Astrocyte of the spinal cord (primary cell): ENCODE results near the gene C11orf52.

Experiments used
- DNase-seq: peaks from one replicate; pipeline ENCODE4 v3.0.0; 2011; ENCODE audit warnings: low read depth, low spot score
- H3K4me3 ChIP-seq: 2 replicates; pipeline ENCODE4 v1.5.1; 2011; ENCODE audit warnings: low read depth, mild to moderate bottlenecking, low read length, moderate library complexity
- in situ Hi-C: cut with HindIII; loops from 2 replicates; pipeline ENCODE4 v1.10.0; 2017; ENCODE audit warnings: low sequenced_read_pairs
- TF ChIP-seq, protein P1 (sequence below): IDR thresholded peaks from 2 replicates; pipeline ENCODE4 v1.5.1; 2012; ENCODE audit warnings: low read depth, mild to moderate bottlenecking, low read length, inconsistent platforms

Gene C11orf52

DNA sequence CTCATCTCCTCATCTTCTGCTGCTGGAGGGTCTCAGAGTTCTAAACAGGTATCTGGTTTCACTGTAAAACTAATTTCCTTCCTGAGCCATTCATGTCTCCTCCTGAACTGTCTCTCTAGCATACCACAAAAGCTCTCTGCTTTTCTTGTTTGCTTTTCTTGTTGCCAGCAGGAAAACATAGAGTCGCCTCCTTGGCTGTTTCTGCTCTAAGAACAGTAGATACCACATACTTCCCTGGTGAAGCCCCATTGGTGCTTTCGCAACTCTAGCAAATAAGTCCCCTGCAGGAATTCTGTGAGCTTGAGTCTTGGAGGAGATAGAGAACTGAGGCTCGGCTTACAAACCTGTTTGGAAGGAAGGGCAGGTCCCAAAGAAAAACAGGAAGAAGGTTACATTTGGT is 25.4 kb downstream of the C11orf52 start:
- DNase-seq = peak; percentile 91
- in situ Hi-C loops = no loop called here
- H3K4me3 ChIP-seq = no peak overlapping the region
- TF ChIP-seq, protein P1, sequence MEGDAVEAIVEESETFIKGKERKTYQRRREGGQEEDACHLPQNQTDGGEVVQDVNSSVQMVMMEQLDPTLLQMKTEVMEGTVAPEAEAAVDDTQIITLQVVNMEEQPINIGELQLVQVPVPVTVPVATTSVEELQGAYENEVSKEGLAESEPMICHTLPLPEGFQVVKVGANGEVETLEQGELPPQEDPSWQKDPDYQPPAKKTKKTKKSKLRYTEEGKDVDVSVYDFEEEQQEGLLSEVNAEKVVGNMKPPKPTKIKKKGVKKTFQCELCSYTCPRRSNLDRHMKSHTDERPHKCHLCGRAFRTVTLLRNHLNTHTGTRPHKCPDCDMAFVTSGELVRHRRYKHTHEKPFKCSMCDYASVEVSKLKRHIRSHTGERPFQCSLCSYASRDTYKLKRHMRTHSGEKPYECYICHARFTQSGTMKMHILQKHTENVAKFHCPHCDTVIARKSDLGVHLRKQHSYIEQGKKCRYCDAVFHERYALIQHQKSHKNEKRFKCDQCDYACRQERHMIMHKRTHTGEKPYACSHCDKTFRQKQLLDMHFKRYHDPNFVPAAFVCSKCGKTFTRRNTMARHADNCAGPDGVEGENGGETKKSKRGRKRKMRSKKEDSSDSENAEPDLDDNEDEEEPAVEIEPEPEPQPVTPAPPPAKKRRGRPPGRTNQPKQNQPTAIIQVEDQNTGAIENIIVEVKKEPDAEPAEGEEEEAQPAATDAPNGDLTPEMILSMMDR = no peak

DNA sequence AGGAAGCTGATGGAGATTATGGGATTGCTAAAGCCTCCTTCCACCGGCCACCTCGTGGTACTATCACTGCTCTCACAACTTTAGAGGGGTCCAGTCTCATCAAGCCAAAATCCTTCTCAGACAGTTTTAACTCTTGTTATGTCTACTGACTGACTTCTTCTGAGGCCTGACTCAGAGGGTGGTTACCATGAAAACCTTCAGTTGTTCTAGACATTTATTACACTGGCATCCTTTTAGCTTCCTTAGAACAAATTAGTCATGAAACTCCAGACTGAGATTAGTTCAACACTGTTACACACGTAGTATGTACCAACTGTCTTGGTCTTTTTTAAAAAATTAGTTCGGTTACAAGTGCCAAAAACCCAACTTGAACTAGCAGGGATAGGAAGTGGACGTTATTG is 25.9 kb downstream of the C11orf52 start:
- peak; percentile 96 for DNase-seq
- TF ChIP-seq, protein P1 = no peak
- no peak overlapping the region for H3K4me3 ChIP-seq
- in situ Hi-C loops = no loop called here

DNA sequence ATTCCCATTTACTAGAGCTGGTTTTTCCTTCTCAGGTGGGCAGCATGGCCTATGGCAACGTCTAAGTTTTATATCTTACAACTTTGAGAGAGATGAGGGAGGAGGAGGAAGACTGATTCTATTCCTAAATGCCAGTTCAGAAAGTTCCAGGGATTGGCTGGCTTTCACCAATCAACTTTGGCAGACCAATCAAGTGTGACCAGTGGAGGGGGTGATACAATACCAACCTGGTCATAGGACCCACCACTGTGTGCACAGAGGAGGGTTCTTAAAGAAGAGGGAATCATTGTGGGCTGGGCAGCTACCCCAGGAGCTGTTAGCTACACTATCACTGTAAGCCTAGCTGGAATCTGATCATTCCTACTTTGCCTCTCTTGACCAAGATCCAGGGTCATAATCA is 26.5 kb downstream of the C11orf52 start:
- no peak overlapping the region for H3K4me3 ChIP-seq
- TF ChIP-seq, protein P1 = no peak
- DNase-seq = no peak
- in situ Hi-C loops = no loop called here

DNA sequence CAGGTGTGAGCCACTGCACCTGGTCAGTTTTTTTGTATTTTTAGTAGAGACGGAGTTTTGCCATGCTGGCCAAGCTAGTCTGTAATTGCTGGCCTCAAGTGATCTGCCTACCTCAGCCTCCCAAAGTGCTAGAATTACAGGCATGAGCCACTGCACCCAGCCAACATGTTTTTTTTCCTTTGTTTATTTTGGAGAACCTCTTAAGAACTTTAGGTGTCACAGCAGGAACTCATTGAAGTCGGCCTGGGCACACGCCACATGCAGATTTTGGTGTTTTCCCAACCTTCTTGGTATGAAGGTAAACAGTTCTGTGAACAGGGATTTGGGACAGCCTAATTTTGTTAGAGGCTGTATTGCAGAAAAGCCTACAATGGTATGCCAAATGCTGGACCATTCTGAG is 27.8 kb downstream of the C11orf52 start:
- in situ Hi-C loops = no loop called here
- peak; percentile 39 for DNase-seq
- TF ChIP-seq, protein P1 = no peak
- H3K4me3 ChIP-seq = no peak overlapping the region

DNA sequence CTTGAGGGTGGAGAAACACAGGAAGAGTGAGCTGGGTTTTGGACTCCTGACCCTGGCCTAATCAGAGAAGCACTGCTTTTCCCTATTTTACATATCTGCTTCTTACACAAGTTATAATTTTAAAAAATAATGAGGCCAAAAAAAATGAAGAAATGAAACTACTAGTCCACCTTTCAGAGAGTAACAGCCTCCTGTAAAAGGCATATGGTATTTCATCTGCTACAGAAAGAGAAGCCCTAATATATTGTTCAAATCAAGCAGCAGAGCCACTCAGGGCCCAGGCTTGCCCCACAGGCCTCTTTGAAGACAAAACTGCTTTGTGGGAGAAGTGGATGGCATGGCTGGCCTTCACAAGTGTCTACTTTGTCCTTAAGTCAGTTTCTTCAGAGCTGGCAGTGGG is 28.4 kb downstream of the C11orf52 start:
- H3K4me3 ChIP-seq = no peak overlapping the region
- in situ Hi-C loops = no loop called here
- TF ChIP-seq, protein P1 = no peak
- no peak for DNase-seq

DNA sequence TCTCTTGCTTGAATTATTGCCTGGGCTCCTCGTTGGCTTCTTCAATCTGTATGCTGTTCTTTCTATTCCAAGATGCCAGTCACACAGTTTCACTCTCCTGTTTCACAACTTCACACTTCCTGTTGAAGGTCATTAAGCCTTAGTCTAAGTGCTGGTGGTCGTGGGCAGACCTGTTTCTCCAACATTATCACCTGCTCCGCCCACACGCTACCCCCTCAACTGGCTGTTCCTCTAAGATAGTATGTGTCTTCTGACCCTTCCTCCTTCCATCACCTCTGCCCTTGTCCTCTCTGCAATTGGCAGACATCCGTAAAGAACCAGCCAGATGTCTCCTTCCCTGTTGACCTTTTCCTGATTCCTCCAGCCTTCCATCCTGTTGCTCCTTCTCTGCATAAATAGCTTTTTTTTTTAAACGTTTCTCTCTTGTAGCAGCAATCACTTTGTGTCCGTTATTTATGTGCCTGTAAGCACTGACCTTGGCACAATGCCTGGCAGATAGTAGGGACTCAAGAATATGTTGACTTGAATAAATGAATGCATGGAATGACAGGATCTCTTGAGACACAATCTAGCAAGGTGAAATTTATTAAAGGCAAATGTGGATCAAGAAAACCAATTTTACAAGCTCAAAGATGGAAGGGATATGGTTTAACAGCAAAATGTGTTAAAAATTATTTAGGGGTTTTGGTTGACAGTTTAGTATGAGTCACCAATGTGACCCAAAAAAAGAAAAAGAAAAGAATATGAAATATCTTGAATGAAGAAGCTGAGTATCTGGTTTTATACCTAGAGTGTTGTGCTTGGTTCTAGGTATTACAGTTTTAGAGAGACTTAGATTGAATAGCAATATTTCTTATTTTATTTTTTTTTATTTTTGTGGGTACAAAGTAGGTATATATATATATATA is 31.1 kb downstream of the C11orf52 start:
- in situ Hi-C loops = no loop called here
- TF ChIP-seq, protein P1 = no peak
- H3K4me3 ChIP-seq = no peak overlapping the region
- no peak for DNase-seq
